Measurements from ENCODE around the gene MRGPRD. TPM values are rescaled to one million over a fixed set of nuclear protein-coding genes. Genes with fewer than 3 reads are reported as not detected.

The MRGPRD gene
- polyA plus RNA-seq, 1 experiment, result not detected

DNA sequence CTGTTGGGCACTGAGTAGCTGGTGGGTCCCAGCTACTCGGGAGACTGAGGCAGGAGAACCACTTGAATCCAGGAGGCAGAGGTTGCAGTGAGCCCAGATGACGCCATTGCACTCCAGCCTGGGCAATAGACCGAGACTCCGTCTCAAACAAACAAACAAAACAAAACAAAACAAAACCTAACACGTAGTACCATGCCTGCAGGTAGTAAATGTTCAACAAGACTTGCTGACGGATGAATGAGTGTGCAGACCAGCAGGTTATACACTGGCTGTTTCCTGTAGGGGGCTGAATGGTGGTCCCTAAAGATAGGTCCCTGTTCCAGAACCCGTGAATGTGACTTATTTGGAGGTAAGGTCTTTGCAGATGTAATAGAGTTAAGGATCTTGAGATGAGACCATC is 12.8 kb upstream of the MRGPRD start:
- CTCF ChIA-PET, result no interaction called here
- Histone ChIP-seq H3K27me3 (ENCODE audit: control insufficient read depth, insufficient read depth, low read length) (peaks cover 11% of the 10 kb centered on the region), H3K4me3 (ENCODE audit: low read depth, low read length) (no peak overlapping the region), H3K36me3 (ENCODE audit: control insufficient read depth, insufficient read depth, low read length) (no peaks in the 10 kb centered on the region)
- no peak for DNase-seq (ENCODE audit: low read depth)
- POLR2A ChIA-PET, result no interaction called here
- TF ChIP-seq, protein P1, sequence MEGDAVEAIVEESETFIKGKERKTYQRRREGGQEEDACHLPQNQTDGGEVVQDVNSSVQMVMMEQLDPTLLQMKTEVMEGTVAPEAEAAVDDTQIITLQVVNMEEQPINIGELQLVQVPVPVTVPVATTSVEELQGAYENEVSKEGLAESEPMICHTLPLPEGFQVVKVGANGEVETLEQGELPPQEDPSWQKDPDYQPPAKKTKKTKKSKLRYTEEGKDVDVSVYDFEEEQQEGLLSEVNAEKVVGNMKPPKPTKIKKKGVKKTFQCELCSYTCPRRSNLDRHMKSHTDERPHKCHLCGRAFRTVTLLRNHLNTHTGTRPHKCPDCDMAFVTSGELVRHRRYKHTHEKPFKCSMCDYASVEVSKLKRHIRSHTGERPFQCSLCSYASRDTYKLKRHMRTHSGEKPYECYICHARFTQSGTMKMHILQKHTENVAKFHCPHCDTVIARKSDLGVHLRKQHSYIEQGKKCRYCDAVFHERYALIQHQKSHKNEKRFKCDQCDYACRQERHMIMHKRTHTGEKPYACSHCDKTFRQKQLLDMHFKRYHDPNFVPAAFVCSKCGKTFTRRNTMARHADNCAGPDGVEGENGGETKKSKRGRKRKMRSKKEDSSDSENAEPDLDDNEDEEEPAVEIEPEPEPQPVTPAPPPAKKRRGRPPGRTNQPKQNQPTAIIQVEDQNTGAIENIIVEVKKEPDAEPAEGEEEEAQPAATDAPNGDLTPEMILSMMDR (IDR thresholded peaks at IDR 0.05; ENCODE audit: insufficient read depth, low read depth, low read length), result no peak

DNA sequence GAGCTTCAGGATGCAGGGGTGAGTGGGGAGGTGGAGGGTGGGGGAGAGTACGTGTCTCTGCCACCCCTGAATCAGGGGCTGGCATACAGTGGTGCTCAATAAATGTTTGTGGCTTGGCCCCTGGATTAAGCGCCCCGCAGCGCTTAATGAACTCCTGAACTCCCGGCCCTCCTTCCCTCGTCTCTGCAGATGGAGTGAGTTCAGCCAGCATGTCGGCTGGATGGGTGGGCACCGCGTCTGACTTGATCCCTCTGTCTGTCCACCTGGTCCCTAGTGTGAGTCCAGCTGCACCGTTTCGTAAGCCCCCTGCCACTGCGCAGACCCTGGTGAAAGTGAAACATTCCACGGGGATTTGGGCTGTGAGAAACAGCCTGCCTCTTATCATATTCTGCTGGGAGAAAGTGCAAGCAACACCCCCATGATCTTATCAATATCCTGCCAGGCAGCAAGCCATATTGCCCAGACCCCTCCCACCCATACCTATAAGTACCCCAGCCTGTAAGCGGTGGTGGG is 12.0 kb upstream of the MRGPRD start:
- TF ChIP-seq, protein P1 (IDR thresholded peaks at IDR 0.05; ENCODE audit: insufficient read depth, low read depth, low read length), result no peak
- ChIA-PET POLR2A (no interaction called here), CTCF (interaction anchor here (0.8 kb wide), 1 partner anchor 8 kb away, joined by 4 read pairs; no protein-coding TSS in a partner anchor)
- no peak for DNase-seq (ENCODE audit: low read depth)
- no peaks in the 10 kb centered on the region for H3K36me3 ChIP-seq (ENCODE audit: control insufficient read depth, insufficient read depth, low read length)
- no peak overlapping the region for H3K4me3 ChIP-seq (ENCODE audit: low read depth, low read length)
- H3K27me3 ChIP-seq (ENCODE audit: control insufficient read depth, insufficient read depth, low read length), result peaks cover 11% of the 10 kb centered on the region

DNA sequence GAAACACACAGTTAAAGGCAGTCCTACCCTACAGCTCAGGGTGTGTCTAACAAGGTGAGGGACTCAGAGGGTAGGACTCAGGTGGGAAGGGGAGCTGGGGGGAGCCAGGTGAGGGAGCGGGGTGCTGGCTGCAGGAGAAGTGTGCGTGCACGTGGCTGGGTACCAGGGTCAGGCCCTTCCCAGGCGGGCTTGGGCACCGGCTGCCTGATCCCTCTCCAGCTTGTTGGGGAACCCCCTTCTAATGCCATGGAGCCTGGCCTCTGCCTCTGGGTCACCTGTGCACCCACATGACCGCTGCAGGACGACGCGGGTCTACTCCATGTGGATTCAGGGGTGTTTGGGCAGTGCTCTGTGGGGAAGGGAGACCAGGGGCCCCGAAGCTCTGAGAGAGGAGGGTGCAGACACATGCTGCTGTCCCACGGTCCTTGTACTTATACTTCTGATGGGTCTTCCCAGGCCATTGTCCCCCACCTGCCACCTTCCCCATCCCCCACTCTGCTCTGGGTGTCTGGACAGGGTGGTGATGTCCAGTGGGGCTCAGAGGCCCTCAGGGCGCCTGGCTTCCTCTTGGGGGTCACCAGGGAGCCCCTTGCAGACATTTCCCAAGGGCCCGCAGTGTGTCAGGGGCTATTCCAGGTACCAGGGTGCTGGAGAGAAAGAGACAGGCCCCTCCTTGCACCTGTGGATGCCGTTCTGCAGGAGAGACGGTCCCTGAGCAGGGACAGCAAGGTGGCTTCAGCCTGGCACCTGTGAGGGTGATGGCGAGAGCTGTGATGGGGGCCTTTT is 10.4 kb upstream of the MRGPRD start:
- H3K4me3 ChIP-seq (ENCODE audit: low read depth, low read length), result no peak overlapping the region
- DNase-seq (ENCODE audit: low read depth), result no peak
- ChIA-PET CTCF (no interaction called here), POLR2A (no interaction called here)
- no peaks in the 10 kb centered on the region for H3K36me3 ChIP-seq (ENCODE audit: control insufficient read depth, insufficient read depth, low read length)
- H3K27me3 ChIP-seq (ENCODE audit: control insufficient read depth, insufficient read depth, low read length), result peaks cover 15% of the 10 kb centered on the region
- TF ChIP-seq, protein P1 (IDR thresholded peaks at IDR 0.05; ENCODE audit: insufficient read depth, low read depth, low read length), result no peak

DNA sequence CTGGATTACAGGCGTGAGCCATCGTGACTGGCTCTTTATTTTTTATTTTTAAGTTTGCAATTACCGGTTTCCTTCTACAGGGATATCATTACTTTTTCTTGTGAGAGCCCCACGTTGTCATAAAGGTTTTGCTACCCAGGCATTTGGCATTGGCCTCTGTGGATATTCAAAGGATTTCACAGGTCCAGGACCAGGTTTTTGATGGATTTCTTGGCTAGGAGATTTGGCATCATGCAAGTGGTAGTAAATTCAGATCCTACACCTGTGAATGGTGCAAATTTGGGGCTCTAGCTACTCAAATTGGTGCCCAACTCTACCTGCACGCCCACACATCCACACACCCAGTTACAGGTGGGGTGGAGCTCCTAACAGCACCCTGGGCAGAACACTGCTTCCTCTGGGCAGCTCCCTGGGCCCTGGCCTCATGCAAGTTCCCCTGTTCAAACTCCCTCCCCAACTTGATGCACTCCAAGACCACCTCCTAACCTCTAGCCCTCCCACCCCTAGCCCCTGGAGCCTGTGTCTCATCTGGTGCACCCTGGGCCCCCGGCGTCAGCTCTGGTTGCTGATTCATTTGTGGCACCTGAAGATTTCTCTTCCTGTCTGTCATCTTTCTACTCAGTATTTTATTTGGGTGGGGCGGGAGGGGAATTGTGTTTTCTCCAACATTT is 9.3 kb upstream of the MRGPRD start:
- Histone ChIP-seq H3K27me3 (ENCODE audit: control insufficient read depth, insufficient read depth, low read length) (peaks cover 15% of the 10 kb centered on the region), H3K4me3 (ENCODE audit: low read depth, low read length) (no peak overlapping the region), H3K36me3 (ENCODE audit: control insufficient read depth, insufficient read depth, low read length) (no peaks in the 10 kb centered on the region)
- ChIA-PET POLR2A (no interaction called here), CTCF (interaction anchor here (0.9 to 1.2 kb wide), 2 partner anchors 8 to 11 kb away, joined by 3 read pairs; no protein-coding TSS in a partner anchor)
- TF ChIP-seq, protein P1 (IDR thresholded peaks at IDR 0.05; ENCODE audit: insufficient read depth, low read depth, low read length), result no peak
- no peak for DNase-seq (ENCODE audit: low read depth)

DNA sequence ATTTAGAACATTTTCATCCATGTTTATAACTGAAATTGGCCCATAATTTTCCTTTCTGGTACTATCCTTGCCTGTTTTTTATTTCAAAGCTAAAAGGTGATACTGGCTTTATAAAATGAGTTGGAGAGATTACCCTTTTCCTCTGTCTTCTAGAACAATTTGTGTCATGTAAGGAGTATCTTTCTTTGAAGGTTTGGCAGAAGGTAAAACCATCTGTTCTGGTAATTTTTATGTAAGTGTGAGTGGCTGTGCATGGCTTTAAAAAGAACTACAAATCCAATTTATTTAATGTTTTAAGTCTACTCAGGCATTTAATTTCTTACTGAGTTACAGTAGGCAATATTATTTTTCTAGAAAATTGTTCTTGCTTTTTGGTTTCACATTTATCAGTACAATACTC is 7.7 kb upstream of the MRGPRD start:
- CTCF ChIA-PET, result interaction anchor here (0.6 kb wide), 1 partner anchor 9 kb away, joined by 3 read pairs; no protein-coding TSS in a partner anchor

More for the DNA sequence above, 7.7 kb upstream of the MRGPRD start:
- H3K27me3 ChIP-seq (ENCODE audit: control insufficient read depth, insufficient read depth, low read length), result peaks cover 15% of the 10 kb centered on the region
- POLR2A ChIA-PET, result no interaction called here
- TF ChIP-seq, protein P1 (IDR thresholded peaks at IDR 0.05; ENCODE audit: insufficient read depth, low read depth, low read length), result no peak
- DNase-seq (ENCODE audit: low read depth), result no peak
- no peaks in the 10 kb centered on the region for H3K36me3 ChIP-seq (ENCODE audit: control insufficient read depth, insufficient read depth, low read length)
- no peak overlapping the region for H3K4me3 ChIP-seq (ENCODE audit: low read depth, low read length)
